H1 (cell line): ENCODE measurements around the gene ARMH2.

ENCODE experiments used
- NANOG ChIP-seq: IDR thresholded peaks from 2 replicates; pipeline ENCODE4 v1.6.1; 2011; ENCODE audit warnings: low read length, low read depth, mild to moderate bottlenecking, inconsistent platforms; ENCODE audit not compliant: insufficient read depth, poor library complexity, severe bottlenecking
- POLR2AphosphoS5 ChIP-seq: IDR thresholded peaks from 2 replicates; pipeline ENCODE4 v1.6.1; 2011; ENCODE audit warnings: low read depth, low read length
- TBP ChIP-seq: IDR thresholded peaks from 2 replicates; pipeline ENCODE4 v1.6.1; 2011; ENCODE audit warnings: low read depth, low read length, improper control_type of control experiment
- TF ChIP-seq, protein P1 (sequence below), 3 experiments: IDR thresholded peaks; 1 replicate in 2 of 3; 2 replicates in 1 of 3; pipeline versions ENCODE4 v1.5.1 to v1.6.1; 2011; ENCODE audit warnings: low read length in 3 of 3, mild to moderate bottlenecking in 3 of 3, inconsistent platforms in 2 of 3, low read depth in 1 of 3, moderate library complexity in 1 of 3; ENCODE audit not compliant: insufficient read depth in 1 of 3; ENCODE audit errors: control extremely low read depth in 1 of 3

DNA sequence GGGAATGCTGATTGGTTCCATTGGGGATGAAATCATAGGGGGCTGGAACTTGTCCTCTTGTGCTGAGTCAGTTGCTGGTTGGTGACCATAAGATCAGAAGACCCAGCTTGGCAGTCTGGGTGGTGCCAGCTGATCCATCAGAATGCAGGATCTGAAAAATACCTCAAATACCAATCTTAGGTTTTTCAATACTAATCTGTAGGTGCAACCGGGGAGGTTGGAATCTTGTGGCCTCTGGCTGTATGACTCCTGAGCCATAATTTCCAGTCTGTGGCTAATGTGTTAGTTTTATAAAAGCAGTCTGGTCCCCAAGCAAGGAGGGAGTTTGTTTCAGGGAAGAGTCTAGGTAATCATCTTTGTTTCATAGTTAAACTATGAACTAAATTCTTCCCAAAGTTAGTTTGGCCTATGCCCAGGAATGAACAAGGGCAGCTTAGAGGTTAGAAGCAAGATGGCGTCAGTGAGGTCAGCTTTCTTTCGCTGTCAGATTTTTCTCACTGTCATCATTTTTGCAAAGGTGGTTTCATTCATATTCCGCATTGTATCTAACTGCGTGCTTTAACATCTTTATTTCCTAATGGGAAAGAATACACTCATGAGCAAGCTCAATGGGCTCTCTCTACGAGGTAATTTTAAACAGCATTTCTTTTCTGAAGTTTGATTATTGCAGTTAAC, 2.0 kb downstream of the ARMH2 start:
- TF ChIP-seq POLR2AphosphoS5 (no peak), TBP (no peak), NANOG (no peak)
- TF ChIP-seq, protein P1, sequence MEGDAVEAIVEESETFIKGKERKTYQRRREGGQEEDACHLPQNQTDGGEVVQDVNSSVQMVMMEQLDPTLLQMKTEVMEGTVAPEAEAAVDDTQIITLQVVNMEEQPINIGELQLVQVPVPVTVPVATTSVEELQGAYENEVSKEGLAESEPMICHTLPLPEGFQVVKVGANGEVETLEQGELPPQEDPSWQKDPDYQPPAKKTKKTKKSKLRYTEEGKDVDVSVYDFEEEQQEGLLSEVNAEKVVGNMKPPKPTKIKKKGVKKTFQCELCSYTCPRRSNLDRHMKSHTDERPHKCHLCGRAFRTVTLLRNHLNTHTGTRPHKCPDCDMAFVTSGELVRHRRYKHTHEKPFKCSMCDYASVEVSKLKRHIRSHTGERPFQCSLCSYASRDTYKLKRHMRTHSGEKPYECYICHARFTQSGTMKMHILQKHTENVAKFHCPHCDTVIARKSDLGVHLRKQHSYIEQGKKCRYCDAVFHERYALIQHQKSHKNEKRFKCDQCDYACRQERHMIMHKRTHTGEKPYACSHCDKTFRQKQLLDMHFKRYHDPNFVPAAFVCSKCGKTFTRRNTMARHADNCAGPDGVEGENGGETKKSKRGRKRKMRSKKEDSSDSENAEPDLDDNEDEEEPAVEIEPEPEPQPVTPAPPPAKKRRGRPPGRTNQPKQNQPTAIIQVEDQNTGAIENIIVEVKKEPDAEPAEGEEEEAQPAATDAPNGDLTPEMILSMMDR (IDR thresholded peaks at IDR 0.05; ENCODE audit: control extremely low read depth in 1 of 3, insufficient read depth in 1 of 3, low read depth in 1 of 3, low read length in 3 of 3), result no peak
